HepG2 (cell line): Measurements from ENCODE around the gene UQCRC1. TPM values are rescaled to one million over a fixed set of nuclear protein-coding genes. Genes with fewer than 3 reads are reported as not detected.

ENCODE experiments used
- ATF5 ChIP-seq: sonication (generic); formaldehyde crosslinking; IDR thresholded peaks from 2 replicates; pipeline ENCODE4 v1.4.0; 2020; ENCODE audit warnings: mild to moderate bottlenecking, low read depth, missing genetic modification reagents
- ATF6 ChIP-seq: sonication (generic); formaldehyde crosslinking; conservative IDR thresholded peaks from 2 replicates; pipeline ENCODE4 v1.4.0; 2020; ENCODE audit warnings: missing genetic modification reagents
- HOXA9 ChIP-seq: sonication (generic); formaldehyde crosslinking; IDR thresholded peaks from 2 replicates; pipeline ENCODE4 v1.8.1; 2022; ENCODE audit warnings: missing genetic modification reagents, mild to moderate bottlenecking, moderate library complexity, borderline replicate concordance
- JUND ChIP-seq: sonication (generic); formaldehyde crosslinking; IDR thresholded peaks from 2 replicates; pipeline ENCODE4 v1.8.0; 2022; ENCODE audit warnings: mild to moderate bottlenecking, missing genetic modification reagents
- KLF11 ChIP-seq: IDR thresholded peaks from 2 replicates; pipeline ENCODE4 v1.6.1; 2016; ENCODE audit warnings: missing compliant biosample characterization
- MAFF ChIP-seq: IDR thresholded peaks from 2 replicates; pipeline ENCODE4 v1.6.1; 2011; ENCODE audit warnings: low read depth, low read length, improper control_type of control experiment
- MAZ ChIP-seq, 2 experiments: sonication (generic) in 1 of 2; formaldehyde crosslinking in 1 of 2; IDR thresholded peaks; 2 replicates each; pipeline versions ENCODE4 v1.5.0 to v1.6.1; 2012 to 2020; ENCODE audit warnings: low read depth in 2 of 2, mild to moderate bottlenecking in 2 of 2, borderline replicate concordance in 1 of 2, improper control_type of control experiment in 1 of 2, low read length in 1 of 2, missing genetic modification reagents in 1 of 2, moderate library complexity in 1 of 2
- MXD3 ChIP-seq: IDR thresholded peaks from 2 replicates; pipeline ENCODE4 v1.6.1; 2016; ENCODE audit warnings: mild to moderate bottlenecking, missing biosample characterization, missing genetic modification reagents
- NPAS2 ChIP-seq: sonication (generic); formaldehyde crosslinking; IDR thresholded peaks from 2 replicates; pipeline ENCODE4 v1.8.0; 2022; ENCODE audit warnings: mild to moderate bottlenecking, missing genetic modification reagents, borderline replicate concordance
- REXO4 ChIP-seq: sonication (generic); formaldehyde crosslinking; IDR thresholded peaks from 2 replicates; pipeline ENCODE4 v1.8.0; 2022; ENCODE audit warnings: missing genetic modification reagents, mild to moderate bottlenecking, borderline replicate concordance
- SMAD9 ChIP-seq: sonication (generic); formaldehyde crosslinking; IDR thresholded peaks from 2 replicates; pipeline ENCODE4 v1.5.1; 2020; ENCODE audit warnings: mild to moderate bottlenecking, missing genetic modification reagents
- TIGD3 ChIP-seq: sonication (generic); formaldehyde crosslinking; IDR thresholded peaks from 2 replicates; pipeline ENCODE4 v1.5.1; 2020; ENCODE audit warnings: mild to moderate bottlenecking, missing genetic modification reagents, borderline replicate concordance
- YY1 ChIP-seq: IDR thresholded peaks from 2 replicates; pipeline ENCODE4 v1.6.1; 2011; ENCODE audit warnings: low read length, low read depth, moderate library complexity, mild to moderate bottlenecking; ENCODE audit not compliant: insufficient read depth, insufficient replicate concordance
- ZBTB33 ChIP-seq: sonication (generic); formaldehyde crosslinking; IDR thresholded peaks from 2 replicates; pipeline ENCODE4 v1.4.0; 2020; ENCODE audit warnings: missing genetic modification reagents
- ZBTB44 ChIP-seq: sonication (generic); formaldehyde crosslinking; IDR thresholded peaks from 2 replicates; pipeline ENCODE4 v1.4.0; 2020; ENCODE audit warnings: missing genetic modification reagents
- ZNF20 ChIP-seq: sonication (generic); formaldehyde crosslinking; IDR thresholded peaks from 2 replicates; pipeline ENCODE4 v1.4.0; 2020; ENCODE audit warnings: mild to moderate bottlenecking, moderate library complexity, missing genetic modification reagents
- ZNF615 ChIP-seq: sonication (generic); formaldehyde crosslinking; IDR thresholded peaks from 2 replicates; pipeline ENCODE4 v1.5.0; 2020; ENCODE audit warnings: mild to moderate bottlenecking, missing genetic modification reagents, borderline replicate concordance
- ZSCAN25 ChIP-seq: sonication (generic); formaldehyde crosslinking; IDR thresholded peaks from 2 replicates; pipeline ENCODE4 v1.8.0; 2022; ENCODE audit warnings: mild to moderate bottlenecking, missing genetic modification reagents
- polyA plus RNA-seq, 8 experiments: library from polyadenylated mRNA; depleted of rRNA in 3 of 8; stranded (reverse) in 7 of 8; unstranded in 1 of 8; fragments of >200 nt; fragmentation: Illumina TruSeq in 4 of 8; extraction: Trizol in 4 of 8; gene quantifications; 2 replicates each; pipeline versions ENCODE4 v1.2.1 to v1.2.3, GENCODE V29; 2011 to 2016; ENCODE audit warnings: low read depth in 4 of 8, missing spikeins in 1 of 8, mixed read lengths in 1 of 8; ENCODE audit not compliant: insufficient read depth in 1 of 8
- total RNA-seq, 5 experiments: library from RNA; depleted of rRNA; stranded (reverse); fragments of >200 nt; fragmentation: Illumina TruSeq; extraction: Trizol; gene quantifications; 2 replicates each; pipeline ENCODE4 v1.2.3, GENCODE V29; 2016; ENCODE audit warnings: low read depth in 1 of 5

UQCRC1 gene
- total and polyA plus RNA-seq, 2 of the 13 experiments (the other 11 are each of a cell fraction or from before 2014, with no cell fraction given), result 316 to 680 TPM

GRCh38 chr3:48609088-48610005 lies at the start of gene UQCRC1 (continued):
- TF ChIP-seq KLF11 (CRISPR knock-in tag) (0 out of 2 replicates have a peak, but pooled peaks have one; percentile 39), NPAS2 (no peak), JUND (peak; percentile 53; the same call in 1 of the 2 replicates), ATF6 (CRISPR knock-in tag) (no peak), ATF5 (CRISPR knock-in tag) (no peak), MXD3 (CRISPR knock-in tag) (no peak; the same call in 1 of the 2 replicates), YY1 (peak; percentile 98), TIGD3 (CRISPR knock-in tag) (peak; percentile 69), MAFF (0 out of 2 replicates have a peak, but pooled peaks have one; percentile 1), ZBTB33 (CRISPR knock-in tag) (peak; percentile 68; the same call in 1 of the 2 replicates), ZNF615 (CRISPR knock-in tag) (no peak), HOXA9 (CRISPR knock-in tag) (no peak; the same call in 1 of the 2 replicates), REXO4 (CRISPR knock-in tag) (no peak), SMAD9 (CRISPR knock-in tag) (no peak), ZSCAN25 (CRISPR knock-in tag) (peak; percentile 61; the same call in 1 of the 2 replicates), MAZ (IDR thresholded peaks at IDR 0.05; ENCODE audit: borderline replicate concordance, low read depth, low read length) (no peak), MAZ (CRISPR knock-in tag; IDR thresholded peaks at IDR 0.05; ENCODE audit: low read depth) (peak; percentile 86; the same call in 1 of the 2 replicates), ZNF20 (CRISPR knock-in tag) (no peak), ZBTB44 (CRISPR knock-in tag) (no peak)
